Loucy (cell line): Measurements from ENCODE around the gene FAM240A.

Experiments used
- H2AFZ ChIP-seq: fragments of 200-600 bp; sonication (generic); 2 replicates; pipeline ENCODE4 v1.6.0; 2016; ENCODE audit warnings: antibody characterized with exemption, mild to moderate bottlenecking, low read length, moderate library complexity
- H3F3A ChIP-seq: fragments of 200-600 bp; 2 replicates; pipeline ENCODE4 v1.6.0; 2016; ENCODE audit warnings: antibody characterized with exemption, low read depth, mild to moderate bottlenecking
- H3K27me3 ChIP-seq: fragments of 200-600 bp; sonication (generic); 2 replicates; pipeline ENCODE4 v1.6.1; 2014; ENCODE audit warnings: low read length, mild to moderate bottlenecking; ENCODE audit not compliant: insufficient read depth, poor library complexity, severe bottlenecking
- H3K36me3 ChIP-seq: fragments of 200-600 bp; sonication (generic); 2 replicates; pipeline ENCODE4 v1.6.1; 2016; ENCODE audit warnings: low read length; ENCODE audit not compliant: insufficient read depth
- H3K4me1 ChIP-seq: fragments of 200-600 bp; sonication (generic); 2 replicates; pipeline ENCODE4 v1.5.1; 2014; ENCODE audit warnings: low read length, mild to moderate bottlenecking; ENCODE audit not compliant: insufficient read depth, poor library complexity, severe bottlenecking
- H3K4me2 ChIP-seq: fragments of 200-600 bp; sonication (generic); 2 replicates; pipeline ENCODE4 v1.6.0; 2014; ENCODE audit warnings: antibody characterized with exemption, low read length, low read depth, mild to moderate bottlenecking; ENCODE audit not compliant: poor library complexity, severe bottlenecking
- H3K4me3 ChIP-seq: fragments of 200-600 bp; sonication (generic); 2 replicates; pipeline ENCODE4 v1.5.1; 2014; ENCODE audit warnings: low read length, mild to moderate bottlenecking, mixed read lengths; ENCODE audit not compliant: poor library complexity, severe bottlenecking
- H3K79me2 ChIP-seq: fragments of 200-600 bp; sonication (generic); 2 replicates; pipeline ENCODE4 v1.6.1; 2014; ENCODE audit warnings: low read length; ENCODE audit not compliant: insufficient read depth
- H3K9ac ChIP-seq: fragments of 200-600 bp; sonication (generic); 2 replicates; pipeline ENCODE4 v1.6.0; 2014; ENCODE audit warnings: mild to moderate bottlenecking, low read depth, low read length, moderate library complexity; ENCODE audit not compliant: poor library complexity, severe bottlenecking
- H3K9me2 ChIP-seq: fragments of 200-600 bp; sonication (generic); replicated peaks from 2 replicates; pipeline ENCODE4 v1.6.1; 2016; ENCODE audit warnings: low read depth, low read length, mixed read lengths
- H3K9me3 ChIP-seq: fragments of 200-600 bp; sonication (generic); 2 replicates; pipeline ENCODE4 v1.6.1; 2014; ENCODE audit warnings: mild to moderate bottlenecking, antibody characterized with exemption, low read length, low read depth; ENCODE audit not compliant: insufficient read depth
- H4K20me1 ChIP-seq: fragments of 200-600 bp; sonication (generic); 2 replicates; pipeline ENCODE4 v1.6.0; 2014; ENCODE audit warnings: antibody characterized with exemption, low read length, mild to moderate bottlenecking; ENCODE audit not compliant: insufficient read depth, poor library complexity, severe bottlenecking
- EZH2phosphoT487 ChIP-seq: fragments of 200-600 bp; IDR thresholded peaks from 2 replicates; pipeline ENCODE4 v1.6.1; 2018; ENCODE audit warnings: antibody characterized with exemption, mild to moderate bottlenecking, moderate library complexity, borderline replicate concordance
- TF ChIP-seq, protein P1 (sequence below): fragments of 200-600 bp; sonication (generic); conservative IDR thresholded peaks from 2 replicates; pipeline ENCODE4 v1.5.1; 2014; ENCODE audit warnings: mild to moderate bottlenecking, antibody characterized with exemption, low read length

FAM240A gene

DNA sequence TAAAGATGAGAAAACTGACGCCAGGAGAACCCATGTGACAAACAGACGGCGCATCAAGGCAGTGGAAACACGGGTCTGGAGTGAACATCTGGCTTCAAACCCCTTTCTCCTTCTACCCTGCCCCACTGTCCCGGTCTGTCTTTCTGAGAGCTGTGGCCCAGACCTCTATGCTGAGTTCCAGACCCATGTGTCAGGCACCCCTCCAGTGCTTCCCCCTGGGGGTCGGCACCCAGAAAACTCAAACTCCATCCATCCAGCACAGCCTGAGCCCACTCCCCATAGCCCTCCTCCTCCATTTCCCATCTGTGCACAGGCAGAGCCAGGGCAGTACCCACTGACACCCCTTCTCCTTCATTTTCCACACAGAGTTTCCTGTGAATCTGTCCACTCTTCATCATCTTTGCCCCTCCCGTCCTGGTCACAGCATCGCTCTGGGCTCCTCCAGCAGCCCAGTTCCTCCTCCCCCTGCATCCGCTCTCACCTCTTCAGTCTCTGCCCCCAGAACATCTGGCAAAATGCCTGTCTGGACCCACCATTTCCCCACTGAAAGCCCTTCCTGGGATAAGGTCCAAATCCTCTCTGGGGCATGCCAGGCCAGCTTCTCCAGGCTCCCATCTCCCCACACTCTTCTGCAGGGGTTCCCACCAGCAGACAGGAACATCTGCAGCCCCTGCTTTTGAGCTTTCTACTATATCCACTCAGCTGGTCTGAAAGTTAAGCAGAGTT, 2.9 kb downstream of the FAM240A start:
- no peaks in the 10 kb centered on the region for H3K9me2 ChIP-seq
- no peaks in the 10 kb centered on the region for H3K36me3 ChIP-seq
- TF ChIP-seq, protein P1, sequence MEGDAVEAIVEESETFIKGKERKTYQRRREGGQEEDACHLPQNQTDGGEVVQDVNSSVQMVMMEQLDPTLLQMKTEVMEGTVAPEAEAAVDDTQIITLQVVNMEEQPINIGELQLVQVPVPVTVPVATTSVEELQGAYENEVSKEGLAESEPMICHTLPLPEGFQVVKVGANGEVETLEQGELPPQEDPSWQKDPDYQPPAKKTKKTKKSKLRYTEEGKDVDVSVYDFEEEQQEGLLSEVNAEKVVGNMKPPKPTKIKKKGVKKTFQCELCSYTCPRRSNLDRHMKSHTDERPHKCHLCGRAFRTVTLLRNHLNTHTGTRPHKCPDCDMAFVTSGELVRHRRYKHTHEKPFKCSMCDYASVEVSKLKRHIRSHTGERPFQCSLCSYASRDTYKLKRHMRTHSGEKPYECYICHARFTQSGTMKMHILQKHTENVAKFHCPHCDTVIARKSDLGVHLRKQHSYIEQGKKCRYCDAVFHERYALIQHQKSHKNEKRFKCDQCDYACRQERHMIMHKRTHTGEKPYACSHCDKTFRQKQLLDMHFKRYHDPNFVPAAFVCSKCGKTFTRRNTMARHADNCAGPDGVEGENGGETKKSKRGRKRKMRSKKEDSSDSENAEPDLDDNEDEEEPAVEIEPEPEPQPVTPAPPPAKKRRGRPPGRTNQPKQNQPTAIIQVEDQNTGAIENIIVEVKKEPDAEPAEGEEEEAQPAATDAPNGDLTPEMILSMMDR, result no peak

DNA sequence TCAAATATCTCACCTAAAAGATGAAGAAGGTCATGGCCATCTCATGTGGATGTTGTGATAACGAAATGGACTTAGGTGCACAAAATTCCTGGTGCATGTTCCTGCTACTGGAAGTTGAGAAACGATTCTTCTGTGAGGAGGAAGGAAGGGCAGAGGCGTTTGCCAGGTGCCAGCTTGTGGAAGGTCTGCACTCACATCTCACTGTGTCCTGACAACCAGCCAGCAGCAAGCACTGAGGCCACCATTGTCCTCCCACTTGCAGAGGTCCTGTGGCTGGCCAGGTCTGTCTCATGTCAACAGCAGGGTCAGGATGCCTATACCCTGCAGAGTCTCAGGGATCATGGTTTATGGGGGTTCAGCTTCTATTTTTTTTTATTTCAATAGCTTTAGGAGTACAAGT, 3.7 kb downstream of the FAM240A start:
- Histone ChIP-seq H3K4me3 (no peak overlapping the region), H3K36me3 (no peaks in the 10 kb centered on the region), H3K4me2 (no peak overlapping the region), H3K27me3 (no peaks in the 10 kb centered on the region), H3K9me2 (no peaks in the 10 kb centered on the region), H4K20me1 (no peaks in the 10 kb centered on the region), H3K79me2 (no peaks in the 10 kb centered on the region), H3K9me3 (no peaks in the 10 kb centered on the region), H3F3A (no peaks in the 10 kb centered on the region), H3K9ac (no peak overlapping the region), H2AFZ (no peak overlapping the region), H3K4me1 (no peaks in the 10 kb centered on the region)
- TF ChIP-seq EZH2phosphoT487, result no peak
- TF ChIP-seq, protein P1, result no peak

More for the DNA sequence above, 2.9 kb downstream of the FAM240A start:
- no peaks in the 10 kb centered on the region for H3K79me2 ChIP-seq
- H3K9me3 ChIP-seq, result no peaks in the 10 kb centered on the region
- H3K4me1 ChIP-seq, result no peaks in the 10 kb centered on the region
- H3F3A ChIP-seq, result no peaks in the 10 kb centered on the region
- no peak overlapping the region for H3K9ac ChIP-seq
- no peak overlapping the region for H3K4me3 ChIP-seq
- H2AFZ ChIP-seq, result no peak overlapping the region
- H3K27me3 ChIP-seq, result no peaks in the 10 kb centered on the region
- no peak overlapping the region for H3K4me2 ChIP-seq
- H4K20me1 ChIP-seq, result no peaks in the 10 kb centered on the region

DNA sequence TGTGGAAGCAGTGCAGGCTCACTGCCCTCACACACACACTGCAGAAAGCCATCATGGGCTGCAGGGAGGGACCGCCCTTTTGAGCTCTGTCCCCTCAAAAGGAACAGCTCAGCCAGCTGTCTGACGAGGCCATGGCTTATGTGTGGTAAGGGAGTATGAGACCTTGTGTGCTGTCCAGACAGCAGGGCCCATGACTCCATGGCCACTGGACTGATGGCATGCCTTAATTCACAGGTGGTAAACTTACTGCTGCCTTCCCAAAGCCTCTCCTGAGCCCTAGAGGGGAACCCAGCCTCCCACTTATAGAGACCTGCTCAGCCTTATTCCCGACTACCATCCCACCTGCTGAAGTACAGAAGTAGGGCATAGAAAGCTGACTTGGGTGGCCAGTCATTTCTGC, 5.6 kb downstream of the FAM240A start:
- Histone ChIP-seq H3K79me2 (no peaks in the 10 kb centered on the region), H3K4me2 (no peak overlapping the region), H2AFZ (no peak overlapping the region), H3K4me3 (no peak overlapping the region), H3K9me3 (no peaks in the 10 kb centered on the region), H3K9me2 (no peaks in the 10 kb centered on the region), H3K36me3 (no peaks in the 10 kb centered on the region), H3K4me1 (no peaks in the 10 kb centered on the region), H3F3A (no peaks in the 10 kb centered on the region), H3K9ac (no peak overlapping the region), H4K20me1 (no peaks in the 10 kb centered on the region), H3K27me3 (no peaks in the 10 kb centered on the region)
- TF ChIP-seq EZH2phosphoT487, result no peak
- TF ChIP-seq, protein P1, result no peak
